Endodermal cell (in vitro differentiated cells): ENCODE data around the gene ENPP6. TPM values are rescaled to one million over a fixed set of nuclear protein-coding genes. Genes with fewer than 3 reads are reported as not detected.

Source experiments
- DNase-seq: peaks from one replicate; pipeline ENCODE4 v3.0.0-alpha.2; 2017
- H3K27ac ChIP-seq: 2 replicates; pipeline ENCODE4 v1.5.1; 2013; ENCODE audit warnings: mild to moderate bottlenecking, low read depth, low read length, moderate library complexity
- H3K27me3 ChIP-seq: 2 replicates; pipeline ENCODE4 v1.6.1; 2013; ENCODE audit warnings: mild to moderate bottlenecking, low read length, moderate library complexity; ENCODE audit not compliant: insufficient read depth, control insufficient read depth, poor library complexity, severe bottlenecking
- H3K36me3 ChIP-seq: 2 replicates; pipeline ENCODE4 v1.7.0; 2013; ENCODE audit warnings: mild to moderate bottlenecking, low read length, moderate library complexity; ENCODE audit not compliant: control insufficient read depth, insufficient read depth
- H3K4me1 ChIP-seq: one replicate; pipeline ENCODE4 v1.7.0; 2013; ENCODE audit warnings: low read length; ENCODE audit not compliant: control insufficient read depth, insufficient read depth
- H3K4me3 ChIP-seq: 2 replicates; pipeline ENCODE4 v1.5.1; 2013; ENCODE audit warnings: mild to moderate bottlenecking, low read length, moderate library complexity
- H3K9ac ChIP-seq: 2 replicates; pipeline ENCODE4 v1.6.1; 2013; ENCODE audit warnings: mild to moderate bottlenecking, low read length, moderate library complexity; ENCODE audit not compliant: poor library complexity, severe bottlenecking; ENCODE audit errors: extremely low read depth
- H3K9me3 ChIP-seq: 2 replicates; pipeline ENCODE4 v1.6.1; 2013; ENCODE audit warnings: mild to moderate bottlenecking, low read length, moderate library complexity; ENCODE audit not compliant: control insufficient read depth
- H3K27ac Mint-ChIP-seq: 2 replicates; pipeline ENCODE4 v1.8.0; 2020; ENCODE audit warnings: mixed read lengths
- H3K27me3 Mint-ChIP-seq: 2 replicates; pipeline ENCODE4 v1.8.0; 2021; ENCODE audit warnings: mild to moderate bottlenecking, mixed read lengths; ENCODE audit not compliant: insufficient read depth
- H3K36me3 Mint-ChIP-seq: 2 replicates; pipeline ENCODE4 v1.8.0; 2020; ENCODE audit warnings: low read depth, mixed read lengths
- H3K4me1 Mint-ChIP-seq: 2 replicates; pipeline ENCODE4 v1.8.0; 2020; ENCODE audit warnings: mixed read lengths
- H3K4me3 Mint-ChIP-seq: 2 replicates; pipeline ENCODE4 v1.8.0; 2020; ENCODE audit warnings: mild to moderate bottlenecking, moderate library complexity, mixed read lengths
- H3K9me3 Mint-ChIP-seq: 2 replicates; pipeline ENCODE4 v1.8.0; 2020; ENCODE audit warnings: mild to moderate bottlenecking, mixed read lengths
- CTCF ChIP-seq: fragments of 200-600 bp; sonication (generic); conservative IDR thresholded peaks from 2 replicates; pipeline ENCODE4 v1.5.0; 2021; ENCODE audit warnings: antibody characterized with exemption, mild to moderate bottlenecking
- WGBS, 2 experiments: methylation state at CpG; one replicate each; pipeline versions ENCODE4 v1.1.5 to v1.1.7; 2013; ENCODE audit warnings: missing lambda C conversion rate in 2 of 2, mixed read lengths in 1 of 2; ENCODE audit not compliant: insufficient coverage in 1 of 2, insufficient read length in 1 of 2; 5-methylcytosine and 5-hydroxymethylcytosine counted together
- total RNA-seq, 2 donors: library from RNA; stranded (reverse); fragmentation: NEBNext Ultra II Directional in 1 of 2; extraction: Animal tissue kit (Norgen Biotek cat#: 25700) in 1 of 2; gene quantifications; 2 replicates in 1 of 2; 3 replicates in 1 of 2; pipeline ENCODE4 v1.2.1, GENCODE V29; 2021

ENPP6 gene
- total RNA-seq, 2 donors from 2014 or later, result 0.07 TPM; not detected in 1

GRCh38 chr4:184136525-184136924, 81.1 kb downstream of the ENPP6 start:
- Histone ChIP-seq H3K4me1 (no peaks in the 10 kb centered on the region), H3K27me3 (no peaks in the 10 kb centered on the region), H3K9ac (no peak overlapping the region), H3K36me3 (no peaks in the 10 kb centered on the region), H3K4me3 (no peak overlapping the region), H3K27ac (no peak overlapping the region), H3K9me3 (peaks cover 17% of the 10 kb centered on the region)
- H3K27ac Mint-ChIP-seq, result no peak overlapping the region
- H3K4me3 Mint-ChIP-seq, result no peak overlapping the region
- H3K9me3 Mint-ChIP-seq, result peaks cover 31% of the 10 kb centered on the region
- H3K36me3 Mint-ChIP-seq, result no peaks in the 10 kb centered on the region
- TF ChIP-seq CTCF, result no peak
- 89 to 100% methylated on average over 1 of the region's 1 CpG for WGBS, 2 experiments
- H3K27me3 Mint-ChIP-seq, result no peaks in the 10 kb centered on the region
- DNase-seq, result no peak
- H3K4me1 Mint-ChIP-seq, result no peaks in the 10 kb centered on the region

- Mint-ChIP-seq H3K27me3 (peaks cover 5% of the 10 kb centered on the region), H3K4me1 (no peaks in the 10 kb centered on the region), H3K4me3 (no peak overlapping the region), H3K36me3 (no peaks in the 10 kb centered on the region), H3K9me3 (peaks cover 8% of the 10 kb centered on the region), H3K27ac (no peak overlapping the region)
- no peaks in the 10 kb centered on the region for H3K4me1 ChIP-seq
- H3K4me3 ChIP-seq, result no peak overlapping the region
- no peak overlapping the region for H3K27ac ChIP-seq
- WGBS, 2 experiments, result 86% methylated on average over 2 of the region's 4 CpGs; no CpG with 5 or more reads in 1 of the 2 experiments
- H3K9ac ChIP-seq, result no peak overlapping the region
- DNase-seq, result no peak
- no peaks in the 10 kb centered on the region for H3K36me3 ChIP-seq
- no peak for TF ChIP-seq CTCF
- H3K27me3 ChIP-seq, result no peaks in the 10 kb centered on the region
- H3K9me3 ChIP-seq, result no peaks in the 10 kb centered on the region
These were observed 90.9 kb downstream of the ENPP6 start for GRCh38 chr4:184126800-184127199.

GRCh38 chr4:184122631-184123408, 94.9 kb downstream of the ENPP6 start:
- Mint-ChIP-seq H3K4me3 (no peak overlapping the region), H3K36me3 (no peaks in the 10 kb centered on the region), H3K9me3 (peaks cover 8% of the 10 kb centered on the region), H3K4me1 (no peaks in the 10 kb centered on the region), H3K27ac (no peak overlapping the region), H3K27me3 (peaks cover 5% of the 10 kb centered on the region)
- Histone ChIP-seq H3K4me3 (no peak overlapping the region), H3K9ac (no peak overlapping the region), H3K27me3 (no peaks in the 10 kb centered on the region), H3K9me3 (no peaks in the 10 kb centered on the region), H3K36me3 (no peaks in the 10 kb centered on the region), H3K4me1 (no peaks in the 10 kb centered on the region), H3K27ac (no peak overlapping the region)
- TF ChIP-seq CTCF, result no peak
- WGBS, 2 experiments, result 88 to 92% methylated on average over 12 to 13 of the region's 13 CpGs
- DNase-seq, result no peak
